DMS153 (cell line): ENCODE data around the gene MROH9.

ENCODE experiments used
- DNase-seq: peaks from one replicate; lab custom pipeline; 2025; lab: John Stamatoyannopoulos, UW

Gene MROH9

DNA sequence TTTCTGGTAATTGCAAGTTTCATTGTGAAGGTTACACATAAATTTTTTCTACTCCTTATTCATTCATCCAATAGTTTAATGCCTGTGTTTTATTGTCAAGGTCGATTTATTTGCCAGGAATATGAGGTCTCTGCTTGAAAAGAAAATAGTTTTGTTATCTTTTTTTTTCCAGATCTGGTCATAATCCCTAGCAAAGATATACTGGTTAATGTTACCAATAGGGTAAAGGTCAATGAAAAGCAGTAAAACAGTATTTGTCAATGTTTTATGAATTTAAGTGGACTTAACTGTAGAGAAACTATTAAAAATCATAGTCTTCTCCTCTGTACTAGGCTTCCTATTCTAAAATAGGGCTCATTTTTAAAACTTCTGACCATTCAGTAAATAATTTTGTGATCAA, 147.3 kb downstream of the MROH9 start:
- no peak for DNase-seq

- DNase-seq = no peak
These were observed 147.9 kb downstream of the MROH9 start for GRCh38 chr1:171083222-171083621.

DNA sequence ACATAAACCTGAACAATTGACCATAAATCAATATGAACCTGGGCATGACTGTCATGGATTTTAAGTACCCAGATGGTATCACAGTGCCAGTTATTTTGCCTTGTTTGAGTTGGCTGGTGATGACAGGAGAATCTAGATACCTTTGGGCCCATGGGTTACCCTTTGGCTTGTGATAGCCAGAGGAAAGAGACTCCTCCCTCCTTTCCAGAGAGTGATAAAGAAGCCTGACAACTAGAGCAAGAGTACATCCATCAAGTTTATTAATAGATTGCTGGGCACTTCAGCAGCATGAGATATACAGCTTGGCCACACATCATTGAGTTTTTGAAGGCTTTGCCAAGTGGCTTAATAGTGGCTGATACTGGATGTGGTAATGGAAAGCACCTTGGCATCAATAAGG, 148.8 kb downstream of the MROH9 start:
- DNase-seq = peak; percentile 10

GRCh38 chr1:171084870-171085269, 149.5 kb downstream of the MROH9 start:
- no peak for DNase-seq

GRCh38 chr1:171087896-171088295, 152.6 kb downstream of the MROH9 start:
- DNase-seq = no peak

- no peak for DNase-seq
These were observed 155.3 kb downstream of the MROH9 start, which contains the start of gene FMO3 for GRCh38 chr1:171090604-171091003. Gene FMO3, plus strand, starts transcription at chr1:171090905. Its CDS starts 1,754 bp downstream, at chr1:171092659.

- no peak for DNase-seq
These were observed 168.5 kb downstream of the MROH9 start for GRCh38 chr1:171103862-171104261.

DNA sequence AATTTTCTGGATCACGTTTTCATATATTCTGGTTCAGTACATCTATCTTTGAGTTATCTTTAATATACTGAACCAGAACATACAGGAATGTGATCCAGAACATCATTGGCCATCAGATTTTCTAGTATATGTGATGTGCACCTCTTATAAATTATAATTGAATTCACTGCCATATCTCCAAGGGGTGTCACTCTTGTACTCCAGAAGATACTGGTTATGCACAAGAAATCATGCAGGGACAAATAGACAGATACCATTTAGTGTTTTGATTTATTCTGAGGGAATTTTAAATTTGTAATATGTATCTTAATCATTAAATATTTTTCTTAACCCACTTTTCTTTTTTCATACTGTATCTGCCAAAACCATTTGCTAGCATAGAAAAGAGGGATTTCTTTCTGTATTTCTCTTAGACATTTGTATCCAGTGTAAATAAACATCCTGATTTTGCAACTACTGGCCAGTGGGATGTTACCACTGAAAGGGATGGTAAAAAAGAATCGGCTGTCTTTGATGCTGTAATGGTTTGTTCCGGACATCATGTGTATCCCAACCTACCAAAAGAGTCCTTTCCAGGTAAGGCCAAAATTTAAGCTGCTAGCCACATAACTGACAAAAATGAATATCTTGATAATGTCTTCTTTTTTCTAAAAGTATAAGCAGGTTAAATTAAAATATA, 172.1 kb downstream of the MROH9 start:
- DNase-seq = no peak

GRCh38 chr1:171107969-171108368, 172.6 kb downstream of the MROH9 start:
- no peak for DNase-seq

DNA sequence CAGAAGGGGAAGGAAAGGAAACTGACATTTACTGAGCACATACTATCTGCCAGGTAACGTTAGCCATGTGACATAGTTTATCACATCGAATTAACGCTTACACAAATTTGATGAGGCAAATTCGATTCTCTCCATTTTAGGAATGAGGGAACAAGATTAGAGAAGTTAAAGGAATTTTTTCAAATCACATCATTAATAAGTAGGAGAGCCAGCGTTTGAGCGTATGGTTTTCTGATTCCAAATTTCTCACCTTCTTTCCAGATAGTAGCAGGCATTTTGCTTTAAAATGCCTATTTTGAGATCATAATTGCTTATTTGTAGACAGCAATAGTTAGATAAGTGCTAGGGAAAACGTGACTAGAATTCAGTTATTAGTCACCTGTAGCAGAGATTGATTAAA, 174.6 kb downstream of the MROH9 start:
- DNase-seq = no peak

DNA sequence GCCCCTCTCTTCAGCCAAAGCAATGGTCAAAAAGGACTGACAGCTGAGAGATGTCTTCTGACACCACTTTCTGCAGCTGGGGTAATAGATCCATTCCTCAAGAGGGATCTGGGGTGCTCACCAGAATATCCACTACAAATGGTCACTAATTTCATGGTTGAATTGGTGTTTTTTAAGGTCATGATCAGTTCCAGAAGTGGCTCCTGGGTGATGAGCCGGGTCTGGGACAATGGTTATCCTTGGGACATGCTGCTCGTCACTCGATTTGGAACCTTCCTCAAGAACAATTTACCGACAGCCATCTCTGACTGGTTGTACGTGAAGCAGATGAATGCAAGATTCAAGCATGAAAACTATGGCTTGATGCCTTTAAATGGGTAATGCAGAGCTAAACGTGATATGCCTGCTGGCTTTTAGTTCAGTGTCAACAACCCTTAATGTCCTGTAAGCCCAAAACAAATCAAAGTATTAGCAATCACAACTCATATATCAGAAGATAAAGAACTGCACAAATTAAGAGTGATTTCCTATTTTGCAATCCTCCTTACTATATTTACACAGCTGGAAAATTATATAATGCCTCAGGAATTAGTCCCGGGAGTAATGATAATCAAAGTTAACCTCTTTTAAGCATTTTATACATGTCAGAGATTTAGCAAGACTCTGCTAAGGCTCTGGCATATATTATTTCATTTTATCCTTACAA, 175.4 kb downstream of the MROH9 start:
- no peak for DNase-seq

DNA sequence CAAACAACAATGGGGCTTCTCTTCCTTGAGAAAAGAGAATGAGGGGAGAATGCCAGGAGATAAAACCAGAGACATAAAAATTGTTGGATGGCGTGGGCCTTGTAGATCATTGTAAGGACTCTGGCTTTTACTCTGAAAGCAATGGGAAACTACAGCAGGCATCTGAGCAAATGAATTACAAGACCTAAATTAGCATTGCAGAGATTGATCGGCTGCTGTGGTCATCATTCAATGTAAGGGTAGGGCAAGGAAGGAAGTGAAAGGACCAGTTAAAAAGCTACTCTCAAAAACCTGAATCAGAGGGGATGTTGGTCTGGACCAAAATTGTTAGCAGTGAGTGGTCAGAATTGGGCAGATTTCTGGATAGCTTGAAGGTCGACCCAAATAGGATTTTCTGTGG, 176.8 kb downstream of the MROH9 start:
- DNase-seq = no peak

- DNase-seq = no peak
These were observed 178.0 kb downstream of the MROH9 start for GRCh38 chr1:171113382-171113781.
